Measurements from ENCODE around the gene GSTM3.
"Not testable (repeated sequence)": the region's sequence is repeated elsewhere in the genome, so short reads cannot be mapped to it uniquely, and the experiment has no call there.

GSTM3 gene

GRCh38 chr1:109767637-109768334 is 26.9 kb upstream of the GSTM3 start:
- Mint-ChIP-seq H3K27ac (no peak overlapping the region), H3K4me3 (no peak overlapping the region), H3K36me3 (no peaks in the 10 kb centered on the region), H3K9me3 (no peaks in the 10 kb centered on the region), H3K4me1 (peaks cover 12% of the 10 kb centered on the region)
- no peak for DNase-seq (ENCODE audit: low spot score in 2 of 2)
- ATAC-seq: no peak

GRCh38 chr1:109766991-109767636 is 26.3 kb upstream of the GSTM3 start:
- H3K36me3 Mint-ChIP-seq; H3K27ac Mint-ChIP-seq; H3K4me1 Mint-ChIP-seq; H3K9me3 Mint-ChIP-seq; DNase-seq (ENCODE audit: low spot score in 2 of 2); ATAC-seq; H3K4me3 Mint-ChIP-seq: not testable (repeated sequence)

- Mint-ChIP-seq H3K36me3 (no peaks in the 10 kb centered on the region), H3K4me3 (no peak overlapping the region), H3K9me3 (no peaks in the 10 kb centered on the region), H3K4me1 (peaks cover 9% of the 10 kb centered on the region), H3K27ac (no peak overlapping the region)
- no peak for ATAC-seq
- no peak for DNase-seq (ENCODE audit: low spot score in 2 of 2)
Observed at GRCh38 chr1:109765896-109766615, 25.2 kb upstream of the GSTM3 start.

GRCh38 chr1:109765483-109765815 is 24.6 kb upstream of the GSTM3 start:
- H3K9me3 Mint-ChIP-seq: no peaks in the 10 kb centered on the region
- H3K4me1 Mint-ChIP-seq: peaks cover 10% of the 10 kb centered on the region
- DNase-seq (ENCODE audit: low spot score in 2 of 2) (no peak), ATAC-seq (no peak)
- H3K27ac Mint-ChIP-seq: peak overlapping the region; percentile 71
- H3K4me3 Mint-ChIP-seq: no peak overlapping the region
- H3K36me3 Mint-ChIP-seq: no peaks in the 10 kb centered on the region

GRCh38 chr1:109764561-109765482 is 24.0 kb upstream of the GSTM3 start:
- ATAC-seq (no peak), DNase-seq (ENCODE audit: low spot score in 2 of 2) (no peak)
- Mint-ChIP-seq H3K27ac (peak overlapping the region; percentile 71), H3K4me3 (no peak overlapping the region), H3K4me1 (peaks cover 10% of the 10 kb centered on the region), H3K36me3 (no peaks in the 10 kb centered on the region), H3K9me3 (no peaks in the 10 kb centered on the region)

GRCh38 chr1:109763646-109764415 is 23.0 kb upstream of the GSTM3 start, which contains the start of gene EPS8L3:
Gene EPS8L3 (minus strand): TSS chr1:109763923. CDS start chr1:109761749, 2,174 bp downstream.
- DNase-seq (ENCODE audit: low spot score in 2 of 2) (no peak), ATAC-seq (no peak)
- peak within 1 kb of the TSS; percentile 17 for H3K27ac Mint-ChIP-seq
- no peak within 1 kb of the TSS for H3K4me3 Mint-ChIP-seq
- H3K36me3 Mint-ChIP-seq: no peaks in the 10 kb centered on the region
- peaks cover 4% of the 10 kb centered on the region for H3K4me1 Mint-ChIP-seq
- no peaks in the 10 kb centered on the region for H3K9me3 Mint-ChIP-seq

- Mint-ChIP-seq H3K36me3 (no peaks in the 10 kb centered on the region), H3K4me3 (no peak overlapping the region), H3K4me1 (peaks cover 4% of the 10 kb centered on the region), H3K27ac (peak overlapping the region; percentile 17), H3K9me3 (no peaks in the 10 kb centered on the region)
- ATAC-seq: no peak
- no peak for DNase-seq (ENCODE audit: low spot score in 2 of 2)
Observed at GRCh38 chr1:109762821-109763645, 22.2 kb upstream of the GSTM3 start.

- H3K9me3 Mint-ChIP-seq: no peaks in the 10 kb centered on the region
- H3K4me1 Mint-ChIP-seq: peaks cover 4% of the 10 kb centered on the region
Observed at GRCh38 chr1:109762039-109762585, 21.3 kb upstream of the GSTM3 start.

GRCh38 chr1:109761227-109762038 is 20.6 kb upstream of the GSTM3 start:
- no peaks in the 10 kb centered on the region for H3K9me3 Mint-ChIP-seq
- H3K27ac Mint-ChIP-seq: peak overlapping the region; percentile 54
- ATAC-seq (no peak), DNase-seq (ENCODE audit: low spot score in 2 of 2) (no peak)
- H3K4me3 Mint-ChIP-seq: no peak overlapping the region
- H3K36me3 Mint-ChIP-seq: no peaks in the 10 kb centered on the region
- peaks cover 4% of the 10 kb centered on the region for H3K4me1 Mint-ChIP-seq

More at GRCh38 chr1:109762039-109762585, 21.3 kb upstream of the GSTM3 start:
- no peak for DNase-seq (ENCODE audit: low spot score in 2 of 2)
- Mint-ChIP-seq H3K4me3 (no peak overlapping the region), H3K36me3 (no peaks in the 10 kb centered on the region), H3K27ac (peak overlapping the region; percentile 17)
- no peak for ATAC-seq

GRCh38 chr1:109760581-109761226 is 19.9 kb upstream of the GSTM3 start:
- H3K9me3 Mint-ChIP-seq: no peaks in the 10 kb centered on the region
- ATAC-seq: no peak
- peaks cover 4% of the 10 kb centered on the region for H3K4me1 Mint-ChIP-seq
- no peak overlapping the region for H3K4me3 Mint-ChIP-seq
- H3K27ac Mint-ChIP-seq: peak overlapping the region; percentile 54
- H3K36me3 Mint-ChIP-seq: no peaks in the 10 kb centered on the region
- DNase-seq (ENCODE audit: low spot score in 2 of 2): no peak

- DNase-seq (ENCODE audit: low spot score in 2 of 2): no peak
- H3K4me1 Mint-ChIP-seq: peaks cover 4% of the 10 kb centered on the region
- no peaks in the 10 kb centered on the region for H3K9me3 Mint-ChIP-seq
- no peaks in the 10 kb centered on the region for H3K36me3 Mint-ChIP-seq
- no peak overlapping the region for H3K4me3 Mint-ChIP-seq
- H3K27ac Mint-ChIP-seq: no peak overlapping the region
- ATAC-seq: no peak
Observed at GRCh38 chr1:109759513-109760334, 18.9 kb upstream of the GSTM3 start.

Data from stimulated activated effector memory CD8-positive, alpha-beta T cell treated with anti-CD3 and anti-CD28 coated beads, Interleukin-12 subunit alpha, Interleukin-12 subunit beta, amount 100 ng/mL, for 72 hours (primary cell).